ENCODE results near the gene GEMIN4.
"Not testable (repeated sequence)": the region's sequence is repeated elsewhere in the genome, so short reads cannot be mapped to it uniquely, and the experiment has no call there.

- TF ChIP-seq, protein P1, sequence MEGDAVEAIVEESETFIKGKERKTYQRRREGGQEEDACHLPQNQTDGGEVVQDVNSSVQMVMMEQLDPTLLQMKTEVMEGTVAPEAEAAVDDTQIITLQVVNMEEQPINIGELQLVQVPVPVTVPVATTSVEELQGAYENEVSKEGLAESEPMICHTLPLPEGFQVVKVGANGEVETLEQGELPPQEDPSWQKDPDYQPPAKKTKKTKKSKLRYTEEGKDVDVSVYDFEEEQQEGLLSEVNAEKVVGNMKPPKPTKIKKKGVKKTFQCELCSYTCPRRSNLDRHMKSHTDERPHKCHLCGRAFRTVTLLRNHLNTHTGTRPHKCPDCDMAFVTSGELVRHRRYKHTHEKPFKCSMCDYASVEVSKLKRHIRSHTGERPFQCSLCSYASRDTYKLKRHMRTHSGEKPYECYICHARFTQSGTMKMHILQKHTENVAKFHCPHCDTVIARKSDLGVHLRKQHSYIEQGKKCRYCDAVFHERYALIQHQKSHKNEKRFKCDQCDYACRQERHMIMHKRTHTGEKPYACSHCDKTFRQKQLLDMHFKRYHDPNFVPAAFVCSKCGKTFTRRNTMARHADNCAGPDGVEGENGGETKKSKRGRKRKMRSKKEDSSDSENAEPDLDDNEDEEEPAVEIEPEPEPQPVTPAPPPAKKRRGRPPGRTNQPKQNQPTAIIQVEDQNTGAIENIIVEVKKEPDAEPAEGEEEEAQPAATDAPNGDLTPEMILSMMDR (conservative IDR thresholded peaks at IDR 0.05 in 1 of 2, IDR thresholded peaks at IDR 0.05 in 1 of 2; ENCODE audit: extremely low read depth in 1 of 2, insufficient read depth in 1 of 2, low read depth in 1 of 2, low read length in 2 of 2) = not testable (repeated sequence)
- not testable (repeated sequence) for TF ChIP-seq EZH2 (IDR thresholded peaks at IDR 0.05; ENCODE audit: borderline replicate concordance, low read length)
Observed at GRCh38 chr17:698096-698495, 54.0 kb downstream of the GEMIN4 start.

Measured in mammary epithelial cell (primary cell).